Subcutaneous abdominal adipose tissue (tissue), 5 donors: Measurements from ENCODE around the gene KCNG2.

Source experiments
- H3K27ac ChIP-seq: one replicate; pipeline ENCODE4 v1.7.0; 2013; ENCODE audit warnings: low read depth, mild to moderate bottlenecking, inconsistent platforms, low read length, moderate library complexity
- H3K27me3 ChIP-seq, 5 donors: one replicate each; pipeline ENCODE4 v1.7.0; 2013; ENCODE audit warnings: low read length in 5 of 5, inconsistent platforms in 1 of 5; ENCODE audit not compliant: control insufficient read depth in 5 of 5, insufficient read depth in 4 of 5
- H3K36me3 ChIP-seq, 5 donors: one replicate each; pipeline ENCODE4 v1.7.0; 2013; ENCODE audit warnings: low read length in 5 of 5; ENCODE audit not compliant: control insufficient read depth in 5 of 5, insufficient read depth in 5 of 5
- H3K4me1 ChIP-seq, 5 donors: one replicate each; pipeline ENCODE4 v1.7.0; 2013; ENCODE audit warnings: low read length in 5 of 5, mild to moderate bottlenecking in 3 of 5, moderate library complexity in 1 of 5; ENCODE audit not compliant: control insufficient read depth in 5 of 5, insufficient read depth in 5 of 5
- H3K4me3 ChIP-seq, 5 donors: one replicate each; pipeline ENCODE4 v1.7.0; 2013; ENCODE audit warnings: low read length in 5 of 5, low read depth in 1 of 5
- H3K9ac ChIP-seq, 5 donors: one replicate each; pipeline ENCODE4 v1.7.0; 2013; ENCODE audit warnings: low read length in 5 of 5, mild to moderate bottlenecking in 4 of 5, moderate library complexity in 3 of 5
- H3K9me3 ChIP-seq, 5 donors: one replicate each; pipeline ENCODE4 v1.7.0; 2013; ENCODE audit warnings: low read length in 5 of 5; ENCODE audit not compliant: control insufficient read depth in 5 of 5
- donor health status: healthy.
- donor health status: healthy.
- donor health status: healthy.
- donor health status: healthy.
- donor health status: healthy.

Gene KCNG2

DNA sequence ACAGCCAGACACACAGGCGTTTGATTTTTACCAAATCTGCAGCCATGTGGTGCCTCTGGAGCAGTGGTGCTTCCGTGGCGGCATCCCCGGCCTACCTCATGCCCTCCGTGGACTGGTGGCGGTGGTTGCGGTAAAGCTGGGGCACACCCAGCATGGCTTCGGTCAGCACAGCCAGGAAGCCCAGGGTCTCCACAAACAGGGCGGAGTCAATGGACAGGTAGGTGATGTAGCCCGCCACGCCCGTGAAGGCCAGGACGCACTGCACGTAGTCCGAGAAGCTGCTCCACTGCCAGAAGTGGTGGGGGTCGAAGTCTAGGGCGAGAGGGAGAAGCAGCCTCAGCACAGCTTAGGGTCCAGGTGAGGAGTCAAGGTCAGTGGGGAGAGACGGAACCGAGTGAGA, 121.4 kb downstream of the KCNG2 start:
- H3K4me3 ChIP-seq = no peak overlapping the region
- no peak overlapping the region for H3K9ac ChIP-seq
- no peaks in the 10 kb centered on the region for H3K9me3 ChIP-seq
- H3K4me1 ChIP-seq = peaks cover 0 to 3% (median 0%) of the 10 kb centered on the region in 5 donors
- H3K27ac ChIP-seq = no peak overlapping the region
- H3K27me3 ChIP-seq = no peaks in the 10 kb centered on the region
- peaks cover 0 to 70% (median 62%) of the 10 kb centered on the region in 5 donors for H3K36me3 ChIP-seq

- no peak overlapping the region for H3K4me3 ChIP-seq
- no peaks in the 10 kb centered on the region for H3K9me3 ChIP-seq
- no peak overlapping the region for H3K9ac ChIP-seq
- H3K27me3 ChIP-seq = no peaks in the 10 kb centered on the region
- no peaks in the 10 kb centered on the region for H3K4me1 ChIP-seq
- no peak overlapping the region for H3K27ac ChIP-seq
- H3K36me3 ChIP-seq = peaks cover 0 to 63% (median 49%) of the 10 kb centered on the region in 5 donors
Measured at GRCh38 chr18:79921984-79922965, 124.5 kb downstream of the KCNG2 start.

- H3K27me3 ChIP-seq = no peaks in the 10 kb centered on the region
Measured at GRCh38 chr18:79922971-79923411, 125.3 kb downstream of the KCNG2 start.

DNA sequence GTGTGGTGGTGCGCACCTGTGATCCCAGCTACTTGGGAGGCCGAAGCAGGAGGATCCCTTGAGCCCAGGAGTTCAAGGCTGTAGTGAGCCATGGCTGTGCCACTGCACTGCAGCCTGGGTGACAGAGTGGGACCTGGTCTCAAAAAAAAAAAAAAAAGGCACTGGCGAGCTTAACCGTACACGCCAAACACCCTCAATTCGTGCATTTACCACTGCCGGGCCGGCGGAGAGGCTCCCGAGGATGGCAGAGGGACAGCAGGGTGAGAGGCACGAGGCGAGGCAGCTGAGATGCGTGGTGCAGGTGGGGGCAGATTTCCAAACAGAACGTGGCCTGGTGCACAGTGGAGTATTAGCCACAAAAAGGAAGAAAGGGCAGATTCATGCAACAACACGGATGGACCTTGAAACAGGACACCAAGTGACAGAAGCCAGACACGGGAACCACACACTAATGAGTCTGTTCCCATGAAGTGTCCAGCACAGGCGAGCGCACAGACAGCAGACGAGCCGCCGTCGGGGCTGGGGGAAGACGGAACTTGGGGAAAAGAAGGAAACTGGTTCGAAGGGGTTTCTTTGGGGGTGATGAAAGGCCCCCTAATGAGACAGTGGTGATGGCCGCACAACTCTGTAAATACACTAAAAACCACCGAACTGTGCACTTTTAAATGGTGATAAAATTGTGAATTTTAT, 126.3 kb downstream of the KCNG2 start:
- no peak overlapping the region for H3K27ac ChIP-seq
- H3K27me3 ChIP-seq = no peaks in the 10 kb centered on the region
- no peaks in the 10 kb centered on the region for H3K4me1 ChIP-seq
- peaks cover 0 to 63% (median 45%) of the 10 kb centered on the region in 5 donors for H3K36me3 ChIP-seq
- H3K9me3 ChIP-seq = peaks cover under 1 to 5% (median 4%) of the 10 kb centered on the region in 5 donors
- no peak overlapping the region for H3K4me3 ChIP-seq
- H3K9ac ChIP-seq = no peak overlapping the region

More at GRCh38 chr18:79922971-79923411, 125.3 kb downstream of the KCNG2 start:
- Histone ChIP-seq H3K9ac (no peak overlapping the region), H3K9me3 (no peaks in the 10 kb centered on the region), H3K4me1 (no peaks in the 10 kb centered on the region), H3K27ac (no peak overlapping the region), H3K4me3 (no peak overlapping the region), H3K36me3 (peaks cover 0 to 62% (median 43%) of the 10 kb centered on the region in 5 donors)

GRCh38 chr18:79924814-79925731, 127.3 kb downstream of the KCNG2 start:
- peaks cover 9 to 15% (median 14%) of the 10 kb centered on the region in 5 donors for H3K9me3 ChIP-seq
- no peak overlapping the region for H3K4me3 ChIP-seq
- no peaks in the 10 kb centered on the region for H3K4me1 ChIP-seq
- no peak overlapping the region for H3K27ac ChIP-seq
- no peak overlapping the region for H3K9ac ChIP-seq
- H3K36me3 ChIP-seq = peaks cover 8 to 65% (median 47%) of the 10 kb centered on the region in 5 donors
- no peaks in the 10 kb centered on the region for H3K27me3 ChIP-seq

DNA sequence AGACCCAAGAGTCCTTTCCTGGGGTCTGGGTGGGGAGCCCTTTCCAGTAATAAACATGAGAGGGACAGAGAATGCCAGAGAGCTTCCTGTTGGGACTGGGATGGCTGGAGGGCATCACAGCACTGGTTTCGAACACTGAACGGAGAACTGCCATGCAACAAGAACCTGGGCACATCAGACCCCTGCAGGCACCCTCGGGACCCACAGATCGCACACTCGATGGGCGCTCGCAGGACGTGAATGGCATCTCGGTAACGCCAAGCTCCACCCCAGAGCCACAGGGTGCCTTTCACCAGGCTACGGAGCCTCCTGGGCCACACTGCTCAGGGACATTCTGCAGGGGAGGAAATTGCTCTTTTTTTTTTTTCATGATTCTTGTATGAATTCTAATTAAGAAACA, 128.6 kb downstream of the KCNG2 start:
- Histone ChIP-seq H3K27ac (no peak overlapping the region), H3K9ac (no peak overlapping the region), H3K27me3 (no peaks in the 10 kb centered on the region), H3K9me3 (peaks cover 11 to 20% (median 14%) of the 10 kb centered on the region in 5 donors), H3K4me3 (no peak overlapping the region), H3K36me3 (peaks cover 14 to 65% (median 47%) of the 10 kb centered on the region in 5 donors), H3K4me1 (no peaks in the 10 kb centered on the region)

DNA sequence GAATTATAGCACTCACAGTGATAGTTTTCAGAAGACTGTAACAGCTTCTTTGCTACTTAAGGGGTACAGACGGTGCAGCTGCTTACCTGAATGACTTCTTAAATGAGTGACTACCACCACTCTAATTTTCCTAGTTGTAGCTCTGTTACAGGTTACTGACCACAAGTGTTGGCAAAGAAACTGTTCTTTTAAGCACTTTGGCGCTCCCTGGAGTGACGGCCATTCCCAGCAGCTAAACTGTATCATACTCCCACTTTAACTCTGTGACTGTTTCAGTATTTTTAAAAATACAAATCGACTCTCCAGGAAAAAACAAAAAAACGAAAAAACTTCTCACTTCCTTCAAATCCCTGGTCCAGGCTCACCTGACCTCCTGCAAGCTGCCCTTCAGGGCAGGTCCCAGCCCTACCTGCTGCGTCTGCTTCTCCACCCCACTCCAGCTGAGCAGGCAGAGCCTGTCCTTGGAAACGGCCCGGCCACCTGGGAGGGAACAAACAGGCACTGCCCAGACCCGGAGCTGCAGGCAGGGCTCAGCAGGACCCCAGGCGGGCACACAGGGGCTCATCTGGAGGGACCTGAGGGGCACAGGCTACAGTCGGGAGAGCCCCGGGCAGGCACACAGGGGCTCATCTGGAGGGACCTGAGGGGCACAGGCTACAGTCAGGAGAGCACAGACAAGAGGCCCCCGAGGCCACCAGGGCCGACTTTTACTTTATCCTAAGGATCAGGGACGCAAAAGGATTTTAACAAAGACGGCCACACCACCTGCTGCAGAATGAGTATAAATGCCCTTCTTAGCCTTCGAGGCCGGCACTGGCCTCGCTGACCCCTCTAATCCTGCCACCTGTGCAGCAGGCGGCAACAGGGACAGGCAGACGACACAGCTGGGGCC, 129.2 kb downstream of the KCNG2 start:
- Histone ChIP-seq H3K27me3 (no peaks in the 10 kb centered on the region), H3K4me1 (no peaks in the 10 kb centered on the region), H3K36me3 (peaks cover 16 to 63% (median 46%) of the 10 kb centered on the region in 5 donors), H3K27ac (no peak overlapping the region), H3K4me3 (no peak overlapping the region), H3K9ac (no peak overlapping the region), H3K9me3 (peaks cover 14 to 20% (median 15%) of the 10 kb centered on the region in 5 donors)

DNA sequence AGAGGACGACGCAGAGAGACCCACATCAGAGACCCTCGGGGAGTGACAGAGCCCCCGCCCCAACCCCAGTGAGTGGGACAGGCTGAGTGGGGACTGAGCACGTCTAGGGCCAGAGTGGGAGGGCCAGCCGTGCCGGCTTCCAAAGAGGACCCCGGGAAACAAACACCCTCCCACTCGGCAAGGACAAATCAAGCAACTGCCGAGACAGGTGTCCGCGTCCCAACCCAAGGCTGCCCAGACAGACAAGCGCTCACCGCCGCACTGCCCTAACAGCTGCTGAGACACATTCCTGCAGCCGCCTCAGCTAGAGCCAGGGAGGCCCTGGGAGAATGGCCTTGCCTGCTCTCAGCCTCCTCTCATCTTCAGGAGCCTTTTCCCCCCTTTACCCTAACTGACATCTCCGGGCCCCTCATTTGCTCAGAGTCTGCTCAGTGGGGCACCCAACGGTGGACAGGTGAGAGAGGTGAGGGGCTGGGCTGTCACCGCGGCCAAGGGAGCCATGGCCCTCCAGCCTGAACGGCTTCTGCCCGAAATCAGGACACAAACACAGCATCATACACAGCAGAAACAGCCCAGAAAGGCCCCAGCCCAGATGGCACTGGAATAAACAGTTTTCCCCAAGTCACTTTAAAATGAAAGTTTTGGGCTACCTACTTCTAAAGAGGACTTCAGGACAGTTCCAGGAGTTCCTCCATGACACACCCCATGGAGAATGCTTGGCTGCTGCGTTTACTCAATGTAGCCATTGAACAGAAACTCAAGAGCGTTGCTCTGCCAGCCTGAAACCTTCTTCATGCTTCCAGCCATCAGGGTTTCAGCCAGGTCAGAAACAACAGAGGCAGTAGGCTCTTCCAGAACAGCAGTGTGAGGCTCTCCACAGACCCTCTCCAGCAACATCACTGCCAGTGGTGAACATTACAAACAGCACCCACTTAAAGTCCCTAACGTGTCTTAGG, 130.1 kb downstream of the KCNG2 start:
- Histone ChIP-seq H3K4me1 (no peaks in the 10 kb centered on the region), H3K4me3 (no peak overlapping the region), H3K27me3 (no peaks in the 10 kb centered on the region), H3K36me3 (peaks cover 19 to 56% (median 44%) of the 10 kb centered on the region in 5 donors), H3K27ac (no peak overlapping the region), H3K9ac (no peak overlapping the region), H3K9me3 (peaks cover 15 to 24% (median 18%) of the 10 kb centered on the region in 5 donors)
